Ramos (cell line): ENCODE data around the gene DNMT3A.

Source experiments
- in situ Hi-C: fragments of 300-500 bp; cut with MboI; formaldehyde crosslinking; loops from one replicate; pipeline ENCODE4 v1.14.3; 2022; ENCODE audit warnings: low sequenced_read_pairs; ENCODE audit not compliant: unreplicated experiment

DNMT3A gene

DNA sequence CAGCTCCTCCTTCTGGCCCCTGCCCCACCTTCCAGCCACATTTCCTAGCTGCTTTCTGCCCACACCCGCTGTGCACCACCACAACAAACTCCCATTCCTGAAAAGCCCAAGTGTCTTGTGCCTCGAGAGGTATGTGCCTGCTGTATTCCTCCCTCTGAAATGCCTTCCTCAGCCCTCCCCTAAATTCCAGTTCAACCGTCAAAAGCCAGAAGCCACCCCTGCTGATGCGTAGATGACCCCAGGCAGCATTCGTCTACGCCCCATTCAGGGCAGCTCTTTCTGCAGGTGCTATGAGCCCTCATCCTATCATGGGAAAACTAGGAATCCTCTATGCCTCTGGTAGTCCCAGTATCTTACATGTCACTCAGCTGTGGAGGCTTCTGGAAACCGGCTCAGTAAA, 71.7 kb downstream of the DNMT3A start:
- in situ Hi-C loops: no loop called here

DNA sequence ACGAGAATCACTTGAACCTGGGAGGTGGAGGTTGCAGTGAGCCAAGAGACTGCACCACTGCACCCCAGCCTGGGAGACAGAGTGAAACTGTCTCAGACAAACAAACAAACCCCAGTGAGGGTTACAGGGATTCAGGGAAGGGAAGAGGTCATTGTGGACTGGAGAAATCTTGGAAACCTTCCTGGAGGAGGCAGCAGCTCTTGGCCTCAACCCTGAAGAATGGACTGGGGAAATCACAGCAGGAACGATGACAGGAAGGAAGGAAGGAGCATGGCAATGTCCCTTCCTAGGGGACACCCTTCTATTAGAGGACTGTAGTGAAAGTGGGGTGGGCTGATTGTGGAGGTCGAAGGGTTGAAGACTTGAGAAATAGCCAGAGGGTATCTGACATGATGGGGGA, 72.5 kb downstream of the DNMT3A start:
- in situ Hi-C loops: no loop called here

DNA sequence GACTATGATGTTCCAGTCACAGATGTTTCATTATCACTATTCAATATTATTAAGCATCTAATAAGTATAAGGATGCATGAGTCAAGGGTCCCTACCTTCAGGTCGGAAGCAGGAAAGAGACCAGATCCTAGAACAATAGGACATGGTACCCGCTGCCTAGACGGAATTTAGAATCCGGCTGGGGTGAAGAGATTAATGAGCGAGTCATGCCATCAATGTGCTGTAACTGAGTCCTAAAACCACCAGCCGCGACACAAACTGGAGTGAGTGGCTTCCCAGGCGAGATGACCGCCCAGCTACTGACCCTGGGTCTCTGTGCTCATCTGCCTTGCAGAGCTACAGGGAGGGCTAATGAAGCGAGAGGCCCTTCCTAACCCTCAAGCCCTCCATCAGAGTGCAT, 73.6 kb downstream of the DNMT3A start:
- in situ Hi-C loops: no loop called here

DNA sequence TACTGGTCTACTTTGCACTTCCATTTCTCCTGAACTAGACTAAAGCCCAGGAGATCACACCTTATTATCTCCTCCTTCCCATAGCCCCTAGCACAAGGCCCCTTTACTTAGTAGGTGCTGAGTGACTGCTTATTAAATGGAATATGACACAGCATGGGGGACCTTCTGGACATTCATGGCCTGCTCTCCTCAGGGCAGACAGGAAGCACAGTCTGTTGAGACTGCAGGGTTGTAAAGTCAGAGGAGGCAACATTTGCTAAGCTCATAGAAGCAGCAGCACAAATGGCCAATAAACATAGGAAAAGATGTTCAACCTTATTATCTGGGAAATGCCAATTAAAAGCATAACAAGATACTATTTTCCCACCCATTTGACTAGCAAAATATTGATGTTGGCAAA, 75.3 kb downstream of the DNMT3A start:
- in situ Hi-C loops: no loop called here

DNA sequence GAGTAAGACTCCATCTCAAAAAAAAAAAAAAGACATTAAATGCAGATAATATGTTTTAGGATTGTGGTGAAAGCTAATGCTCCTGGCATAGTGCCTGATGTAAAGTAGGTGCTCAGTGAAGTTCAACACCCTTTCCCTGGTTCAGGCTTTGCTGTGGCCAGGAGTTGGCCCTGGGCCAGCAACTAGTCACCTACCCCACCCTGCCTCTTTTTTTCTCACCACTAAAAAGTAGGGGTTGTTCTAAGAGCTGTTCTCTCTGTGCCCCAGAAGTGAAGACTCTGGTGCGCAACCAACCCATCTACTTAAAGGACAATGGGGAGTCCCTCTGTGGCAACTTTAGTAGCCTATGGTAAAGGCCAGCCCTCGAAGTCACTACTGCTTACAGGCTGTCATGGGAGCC, 75.9 kb downstream of the DNMT3A start:
- in situ Hi-C loops: no loop called here

DNA sequence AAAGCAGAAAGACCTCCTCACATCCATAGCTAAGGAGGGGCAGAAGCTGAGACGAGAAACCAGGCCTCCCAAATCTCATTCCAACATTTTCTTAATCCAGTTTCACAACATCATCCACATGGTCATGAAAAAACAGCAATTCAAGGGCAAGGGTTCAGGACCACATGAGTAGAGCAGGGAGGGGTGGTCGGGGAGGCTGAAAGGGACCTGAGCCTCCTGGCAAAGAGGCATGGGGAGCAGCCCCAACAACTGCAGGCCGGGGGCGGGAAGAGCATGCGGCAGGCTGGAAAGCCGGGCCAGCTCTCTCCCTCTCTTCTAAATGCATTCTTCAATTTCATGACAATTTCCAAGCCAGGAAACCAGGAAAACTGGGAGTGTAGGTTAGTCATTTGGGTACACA, 76.7 kb downstream of the DNMT3A start:
- in situ Hi-C loops: no loop called here

DNA sequence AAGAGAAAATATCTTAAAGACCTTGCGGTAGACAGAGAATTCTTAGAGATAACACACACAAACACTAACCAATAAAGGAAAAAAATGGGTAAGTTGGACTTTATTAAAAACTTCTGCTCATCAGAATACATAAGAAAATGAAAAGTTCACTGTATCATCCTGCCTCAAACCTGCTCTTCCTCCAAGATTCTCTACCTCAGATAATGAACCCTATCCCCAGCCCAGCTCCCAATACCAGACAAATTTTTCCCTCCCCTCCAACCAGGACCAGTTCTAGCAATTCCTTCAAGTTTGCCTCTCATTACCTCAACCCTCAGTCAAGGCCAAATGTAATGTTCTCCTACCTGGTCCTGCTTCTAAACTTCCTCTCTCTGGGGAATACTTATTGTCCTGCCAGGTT, 79.4 kb downstream of the DNMT3A start:
- in situ Hi-C loops: no loop called here

DNA sequence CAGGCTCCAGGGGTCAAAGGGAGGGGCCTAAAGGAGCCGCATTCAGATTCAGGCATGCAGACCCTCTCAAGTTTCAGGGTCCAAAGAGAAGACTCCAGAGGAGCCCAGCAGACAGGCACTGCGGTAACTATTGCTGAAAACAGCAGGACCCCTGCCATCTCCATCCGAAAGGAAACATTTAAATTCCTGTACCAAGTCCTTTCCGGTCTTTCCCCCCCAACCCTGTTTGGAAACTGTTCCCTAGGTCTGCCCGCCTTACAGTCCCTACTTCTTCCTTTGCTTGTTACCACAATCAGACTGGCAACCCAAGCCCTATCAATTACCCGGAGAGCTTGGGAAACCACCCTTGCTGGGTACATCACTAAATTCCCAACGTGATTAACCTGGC, 82.0 kb downstream of the DNMT3A start:
- in situ Hi-C loops: no loop called here

DNA sequence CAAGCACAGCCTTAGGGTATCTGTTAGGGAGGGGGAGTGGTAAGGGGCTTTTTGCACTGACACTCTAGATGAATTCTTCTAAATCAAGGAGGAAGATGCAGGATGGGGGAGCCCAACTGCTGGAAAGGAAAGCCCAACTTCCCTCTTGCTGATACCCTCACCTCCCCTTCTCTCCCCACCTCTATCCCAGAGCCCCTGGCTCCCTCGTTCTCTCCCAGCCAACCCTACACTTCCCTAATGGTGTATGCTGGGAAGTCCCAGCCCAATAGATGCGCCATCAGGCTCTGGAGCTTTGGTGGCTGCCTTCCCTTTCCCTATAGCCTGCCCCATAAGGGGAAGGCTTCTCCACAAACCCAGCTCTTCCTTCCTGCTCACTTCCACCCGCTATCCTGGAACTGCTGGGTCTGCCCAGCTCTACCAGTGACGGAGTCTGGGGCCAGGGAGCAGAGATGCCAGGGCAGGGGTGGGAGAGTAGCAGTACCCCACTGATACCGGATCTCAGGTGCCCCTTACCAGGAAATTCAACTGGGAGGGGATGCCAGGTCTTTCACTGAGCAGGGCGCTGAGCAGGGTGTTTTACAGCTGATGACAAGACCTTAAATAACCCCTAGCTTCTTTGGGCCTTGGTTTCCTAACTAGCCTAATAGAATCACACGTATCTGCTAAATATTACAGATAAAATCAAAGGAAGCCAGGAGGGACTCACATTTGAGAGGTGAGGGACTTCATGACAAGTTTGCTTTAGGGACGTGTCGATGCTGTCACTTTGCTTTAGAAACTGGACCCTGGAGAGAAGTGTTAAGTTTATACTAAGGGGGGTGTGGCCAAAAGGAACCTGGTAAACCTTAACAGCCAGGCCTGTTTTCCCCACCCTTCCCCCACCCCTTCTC, 82.6 kb downstream of the DNMT3A start:
- in situ Hi-C loops: no loop called here

DNA sequence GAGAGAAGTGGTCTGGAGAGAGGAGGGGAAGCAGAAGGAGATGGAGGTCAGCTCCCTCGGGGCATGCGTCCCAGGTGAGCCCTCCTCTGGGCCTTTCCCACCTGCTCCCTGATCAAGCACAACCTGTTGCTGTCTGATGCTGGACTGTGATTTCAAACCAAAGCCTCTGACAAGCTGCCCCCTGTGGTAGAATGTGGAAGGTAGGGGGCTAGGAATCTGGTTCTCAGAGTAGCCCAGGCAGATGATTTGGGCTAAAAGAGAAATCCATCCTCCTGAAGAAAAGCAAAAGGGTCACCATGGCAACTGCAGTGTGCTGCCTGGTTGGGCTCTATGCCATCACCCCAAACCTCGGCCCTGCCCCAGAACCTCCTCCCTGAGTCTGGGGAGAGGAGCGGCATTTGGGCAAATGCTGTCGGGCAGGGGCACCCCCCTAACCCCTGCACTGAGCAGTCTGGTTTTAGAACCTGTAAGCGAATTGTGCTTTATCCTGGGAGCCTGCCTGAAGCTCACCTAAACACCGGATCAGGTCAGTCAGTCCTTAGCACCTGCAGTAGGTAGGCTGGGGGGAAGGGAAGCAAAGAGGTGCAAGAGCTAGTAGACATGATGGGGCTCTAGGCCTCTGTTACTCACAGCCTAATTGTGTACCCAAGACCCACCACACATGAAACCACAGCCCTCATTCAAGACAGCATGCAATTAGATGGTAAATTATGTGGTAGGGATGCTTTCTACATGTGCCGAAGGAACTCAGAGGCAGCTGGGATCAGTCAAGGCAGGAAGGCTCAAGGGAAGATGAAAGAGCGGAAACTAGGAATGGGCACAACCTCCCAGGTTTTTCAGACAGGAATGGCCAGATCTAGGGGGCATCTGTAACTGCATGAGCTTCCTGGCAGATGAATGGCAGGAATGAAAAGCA, 83.5 kb downstream of the DNMT3A start:
- in situ Hi-C loops: no loop called here

DNA sequence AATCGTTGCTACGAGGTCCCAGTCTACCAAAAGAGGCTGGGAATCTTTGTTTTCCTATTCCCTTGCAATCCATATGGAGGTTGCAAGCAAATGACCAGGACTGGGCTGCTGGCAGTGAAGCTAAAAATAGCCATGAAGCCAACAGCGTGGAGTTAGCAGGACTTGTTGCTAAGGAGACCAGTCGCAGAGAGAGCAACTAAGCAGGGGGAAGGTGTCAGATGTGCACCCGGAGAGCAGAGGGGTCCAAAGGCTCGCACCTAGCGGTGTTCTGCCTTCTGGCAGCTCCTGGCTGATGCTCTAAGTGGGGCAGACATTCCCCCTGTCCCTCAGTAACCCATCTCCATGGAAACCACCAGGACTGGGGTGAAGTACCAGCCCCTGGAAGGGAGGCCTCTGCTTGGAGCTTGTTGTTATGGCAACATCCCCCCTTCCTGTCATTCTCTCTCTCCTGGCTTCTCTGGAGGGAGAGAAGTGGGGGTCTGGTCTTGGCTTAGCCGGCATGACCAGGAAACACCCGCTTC, 84.6 kb downstream of the DNMT3A start:
- in situ Hi-C loops: no loop called here

DNA sequence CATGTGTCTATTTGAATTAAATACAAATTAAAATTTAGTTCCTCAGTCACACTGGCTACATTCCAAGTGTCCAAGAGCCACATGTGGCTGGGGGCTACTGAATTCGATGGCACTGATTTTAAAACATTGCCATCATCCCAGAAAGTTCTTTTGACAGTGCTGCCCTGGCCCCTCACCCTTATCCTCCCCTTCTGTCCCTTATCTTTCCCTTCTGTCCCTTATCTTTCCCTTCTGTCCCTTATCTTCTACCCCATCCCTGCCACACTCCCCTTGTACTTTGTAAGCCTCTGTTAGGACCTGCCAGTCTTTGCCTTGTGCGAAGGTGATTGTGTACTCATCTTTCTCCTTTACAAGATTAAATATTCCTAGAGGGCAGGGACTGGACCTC, 85.2 kb downstream of the DNMT3A start:
- in situ Hi-C loops: no loop called here

DNA sequence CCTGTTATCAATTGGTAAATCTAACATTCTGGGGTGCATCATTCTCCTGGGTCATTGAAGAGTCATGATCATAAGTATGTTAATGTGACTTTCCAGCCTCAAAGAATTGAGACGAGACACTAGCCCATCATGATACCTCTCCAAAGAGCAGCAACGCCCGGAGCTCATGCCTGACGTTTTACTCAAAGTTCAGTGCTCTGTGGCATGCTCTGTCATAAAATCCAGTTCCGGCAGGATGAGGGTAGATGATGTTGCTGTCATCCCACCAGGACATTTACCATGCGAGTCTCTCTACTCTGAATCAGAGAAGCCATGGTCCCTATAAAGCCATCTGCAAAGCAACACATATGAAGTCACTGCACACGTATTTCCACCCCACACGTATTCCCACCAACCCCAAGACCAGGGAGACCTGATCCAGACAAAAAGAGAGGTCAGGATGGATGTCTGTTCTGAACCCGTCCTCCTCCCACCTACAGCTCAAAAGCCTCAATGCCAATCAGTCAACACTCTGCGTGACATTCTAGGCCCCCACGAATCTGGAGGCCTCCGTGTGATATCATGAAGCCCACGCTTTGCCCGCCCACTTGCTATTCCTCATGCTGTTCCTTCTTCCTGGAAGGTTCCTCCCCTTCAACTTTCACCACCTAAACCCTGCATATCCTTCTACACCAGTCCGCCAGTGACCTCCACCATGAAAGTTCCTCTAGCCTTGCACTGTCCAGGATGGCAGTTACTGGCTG, 85.8 kb downstream of the DNMT3A start:
- in situ Hi-C loops: no loop called here

DNA sequence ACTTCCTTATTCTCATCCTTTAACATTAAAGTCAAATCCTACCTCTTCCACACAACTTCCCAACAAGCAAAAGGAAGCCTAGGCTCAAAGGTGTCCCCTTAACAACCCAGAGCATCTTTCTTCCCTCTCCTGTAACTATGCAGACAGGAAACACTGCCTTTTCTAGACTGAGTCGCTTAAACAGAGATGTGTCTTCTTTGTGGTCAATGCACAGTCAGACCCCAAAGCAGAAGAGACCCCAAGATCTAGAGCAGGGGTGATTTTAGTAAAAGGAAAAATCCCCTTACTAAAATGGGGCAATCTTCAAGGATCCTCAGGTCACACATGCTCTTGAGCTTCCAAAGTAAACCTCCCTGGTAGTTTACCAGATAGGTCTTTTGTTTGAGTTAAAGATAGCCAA, 86.8 kb downstream of the DNMT3A start:
- in situ Hi-C loops: no loop called here

DNA sequence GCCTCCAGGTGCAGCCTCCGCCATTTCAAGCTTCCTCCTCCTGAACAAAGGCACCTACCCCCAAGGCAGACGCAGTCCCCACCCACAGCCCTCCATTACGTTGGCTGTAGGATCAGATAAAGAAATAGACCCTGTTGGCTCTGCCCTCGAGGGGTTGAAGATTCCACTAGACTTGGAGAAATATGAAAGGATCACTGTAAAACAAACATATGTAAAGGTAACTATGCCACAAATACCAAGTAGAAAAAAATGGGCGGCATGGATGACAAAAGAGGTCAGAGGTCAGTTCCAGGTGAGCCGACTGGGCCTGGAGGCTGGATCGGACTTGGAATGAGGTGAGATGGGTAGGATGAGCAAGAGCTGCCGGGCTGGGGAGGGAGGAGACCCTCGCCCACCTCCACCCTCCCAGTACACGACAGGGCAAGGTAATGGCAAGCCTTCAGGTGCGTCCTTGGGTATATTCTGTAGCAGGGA, 88.5 kb downstream of the DNMT3A start:
- in situ Hi-C loops: no loop called here

DNA sequence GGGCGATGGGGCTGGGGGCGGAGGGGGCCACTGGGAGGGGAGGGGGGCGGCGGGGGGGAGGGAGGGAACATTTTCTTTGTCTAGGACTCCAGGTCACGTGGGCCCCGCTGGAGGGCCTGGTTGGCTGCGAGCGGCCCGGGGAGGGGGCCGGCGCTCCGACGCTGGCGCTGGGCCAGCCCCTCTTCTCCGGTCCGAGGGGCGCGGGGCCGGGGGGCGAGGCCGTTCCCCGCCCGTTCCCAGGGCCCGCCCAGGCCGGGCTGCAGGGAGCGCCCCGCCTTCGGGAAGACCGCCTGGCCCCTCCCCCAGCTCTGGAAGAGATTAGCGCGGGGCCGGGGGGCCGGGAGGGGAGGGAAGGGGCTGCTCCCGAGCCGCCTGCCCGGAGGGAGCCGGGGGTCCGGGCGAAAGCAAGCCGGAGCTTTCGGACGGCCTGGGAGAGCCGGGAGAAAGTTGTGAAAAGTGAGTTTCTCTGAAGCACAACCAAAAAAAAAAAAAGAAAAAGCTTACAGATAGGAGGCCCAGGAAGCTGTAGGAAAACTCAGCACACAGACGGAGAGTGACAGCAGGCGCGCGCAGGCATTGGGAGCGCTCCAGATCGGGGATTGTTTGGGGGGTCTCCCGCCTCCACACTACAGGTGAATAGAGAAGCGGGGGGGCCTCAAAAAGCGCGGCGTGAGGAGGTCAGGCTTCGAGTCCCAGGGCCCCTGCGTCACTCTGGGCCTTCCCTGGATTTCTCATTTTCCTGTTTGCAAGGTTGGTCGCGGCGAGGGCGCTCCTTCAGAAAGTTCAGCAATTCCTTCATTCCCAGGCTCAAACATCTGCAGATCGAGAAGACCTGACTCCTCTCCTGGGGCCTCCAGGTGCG, 89.2 kb downstream of the DNMT3A start:
- in situ Hi-C loops: no loop called here

DNA sequence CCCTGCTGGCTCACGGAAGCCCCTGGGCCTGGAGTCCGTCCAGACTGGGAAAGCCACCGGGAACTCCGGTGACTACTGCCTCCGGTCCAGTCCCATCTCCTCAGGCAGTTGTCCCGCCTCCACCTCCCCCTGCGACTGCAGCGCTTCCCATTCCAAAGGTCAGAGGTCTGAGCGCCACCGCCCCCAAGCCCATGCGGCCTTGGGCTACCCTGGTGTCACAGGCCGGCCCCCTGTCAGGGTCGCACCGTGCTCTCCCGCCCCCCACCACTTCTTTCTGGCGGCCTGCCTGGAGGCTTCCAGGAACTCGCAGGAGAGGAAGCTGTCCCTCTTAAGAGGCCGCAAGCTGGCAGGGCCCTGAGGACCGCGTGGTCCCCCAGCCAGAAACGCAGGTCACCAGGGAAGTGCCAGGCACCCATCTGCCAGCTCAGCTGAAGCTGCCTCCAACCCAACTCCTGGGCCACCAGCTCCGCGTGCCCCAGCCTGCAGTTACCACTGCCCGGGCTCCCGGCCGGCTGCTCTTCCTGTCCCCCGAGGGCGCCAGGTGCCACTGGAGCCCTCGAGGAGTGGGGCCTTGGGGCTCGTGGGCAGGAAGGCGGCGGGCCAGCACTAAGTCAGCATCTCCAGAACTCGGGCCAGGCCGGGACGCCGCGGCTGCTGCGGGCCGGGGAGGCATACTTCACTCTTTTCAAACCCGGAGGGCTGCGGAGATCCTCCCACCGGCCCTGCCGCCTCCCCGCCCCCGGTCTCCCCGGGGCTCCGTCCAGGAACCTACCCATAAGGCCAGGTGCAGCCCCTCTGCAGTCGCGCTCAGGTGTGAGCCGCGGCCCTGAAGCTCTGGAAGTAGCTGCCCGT, 90.1 kb downstream of the DNMT3A start:
- in situ Hi-C loops: no loop called here

DNA sequence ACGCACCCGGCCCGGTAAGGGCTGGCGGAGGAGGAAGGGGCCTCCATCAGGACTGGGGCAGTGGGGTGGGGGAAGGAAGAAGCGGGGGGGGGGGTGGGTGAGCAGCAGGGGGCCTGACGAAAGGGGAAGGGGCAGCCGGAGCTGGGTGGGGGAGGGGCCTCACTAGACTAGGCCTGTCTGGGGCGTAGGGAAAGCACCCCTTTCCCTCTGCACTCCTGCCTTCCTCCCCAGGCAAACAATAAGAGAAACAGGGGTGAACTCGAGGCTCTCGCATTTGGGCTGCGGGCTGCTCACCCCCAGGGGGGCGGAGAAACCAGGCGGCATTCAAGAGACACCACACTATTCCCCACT, 90.7 kb downstream of the DNMT3A start:
- in situ Hi-C loops: no loop called here
